Measurements from ENCODE around the gene ZBTB22.
A peak's percentile ranks its signal among the peaks of the same experiment; 100 is the strongest.
"Not testable (repeated sequence)": the region's sequence is repeated elsewhere in the genome, so short reads cannot be mapped to it uniquely, and the experiment has no call there.

The ZBTB22 gene

DNA sequence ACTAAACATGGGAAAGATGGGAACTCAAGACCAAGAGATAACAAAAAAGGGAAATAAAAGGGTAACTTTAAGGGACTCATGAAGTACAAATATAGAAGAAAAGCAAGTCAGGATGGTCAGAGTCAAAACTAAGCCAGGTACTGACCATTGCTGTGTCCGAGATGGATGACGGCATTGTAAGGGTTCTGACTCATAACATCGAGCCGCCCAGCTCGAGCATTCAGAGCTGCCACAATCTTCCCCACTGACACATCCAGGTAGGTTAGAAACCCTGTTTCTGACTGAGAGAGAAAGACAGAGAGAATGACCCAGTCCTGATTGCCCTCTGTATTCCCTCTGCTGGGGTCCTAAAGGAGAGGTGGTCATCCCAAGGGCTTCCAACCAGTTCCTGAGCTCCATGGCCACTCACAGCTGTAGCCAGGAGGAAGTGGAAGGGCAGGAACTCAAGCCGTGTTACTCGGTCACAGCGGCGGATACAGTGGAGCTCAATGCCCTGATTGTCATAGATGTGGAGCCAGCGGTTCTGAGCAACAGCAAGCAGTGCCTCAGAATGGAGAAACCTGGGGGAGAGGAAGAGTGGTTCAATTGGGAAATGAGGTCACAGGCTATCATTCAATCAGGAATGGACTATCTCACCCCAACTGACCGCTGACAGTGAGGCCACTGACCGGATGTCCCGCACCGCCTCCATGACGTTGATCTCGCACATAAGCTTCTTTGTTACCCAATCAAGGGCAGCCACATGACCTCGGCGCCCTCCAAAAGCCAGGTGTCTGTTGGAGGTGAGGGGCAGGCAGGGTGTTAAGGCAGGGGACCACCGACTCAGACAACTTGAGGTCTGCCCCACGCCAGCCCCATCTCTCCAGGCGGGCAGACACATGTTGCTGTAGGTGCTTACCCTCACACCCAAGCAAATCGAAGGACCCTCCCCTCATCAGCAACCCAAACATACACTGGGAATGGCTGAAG lies 30.3 kb downstream of the ZBTB22 start:
- H3K4me1 ChIP-seq (ENCODE audit: control insufficient read depth, insufficient read depth, low read length) = peaks cover 15% of the 10 kb centered on the region
- H3K36me3 ChIP-seq (ENCODE audit: control insufficient read depth, insufficient read depth, low read length, severe bottlenecking) = peaks cover 55% of the 10 kb centered on the region
- H3K9me3 ChIP-seq (ENCODE audit: control insufficient read depth, low read length) = no peaks in the 10 kb centered on the region
- no peaks in the 10 kb centered on the region for H3K27me3 ChIP-seq (replicated peaks; ENCODE audit: control insufficient read depth, insufficient read depth, low read length)
- no peak for DNase-seq (ENCODE audit: low read depth)
- no peak overlapping the region for H3K9ac ChIP-seq (ENCODE audit: low read length)
- no peak overlapping the region for H3K4me3 ChIP-seq (ENCODE audit: low read length)

DNA sequence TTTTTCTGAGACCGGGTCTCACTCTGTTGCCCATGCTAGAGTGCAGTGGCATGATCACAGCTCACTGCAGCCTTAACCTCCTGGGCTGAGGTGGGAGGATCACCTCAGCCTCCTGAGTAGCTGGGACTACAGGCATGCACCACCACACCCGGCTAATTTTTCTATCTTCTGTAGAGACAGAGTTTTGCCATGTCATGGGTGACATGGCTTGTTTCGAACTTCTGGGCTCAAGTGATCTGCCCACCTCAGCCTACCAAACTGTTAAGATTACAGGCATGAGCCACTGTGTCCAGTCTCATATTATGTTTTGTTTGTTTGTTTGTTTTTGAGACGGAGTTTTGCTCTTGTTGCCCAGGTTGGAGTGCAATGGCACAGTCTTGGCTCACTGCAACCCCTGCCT lies 32.3 kb downstream of the ZBTB22 start:
- H3K27me3 ChIP-seq (replicated peaks; ENCODE audit: control insufficient read depth, insufficient read depth, low read length); H3K9ac ChIP-seq (ENCODE audit: low read length); H3K9me3 ChIP-seq (ENCODE audit: control insufficient read depth, low read length); DNase-seq (ENCODE audit: low read depth); H3K4me3 ChIP-seq (ENCODE audit: low read length): not testable (repeated sequence)
- Histone ChIP-seq H3K36me3 (ENCODE audit: control insufficient read depth, insufficient read depth, low read length, severe bottlenecking) (peaks cover 64% of the 10 kb centered on the region), H3K4me1 (ENCODE audit: control insufficient read depth, insufficient read depth, low read length) (peaks cover 12% of the 10 kb centered on the region)

DNA sequence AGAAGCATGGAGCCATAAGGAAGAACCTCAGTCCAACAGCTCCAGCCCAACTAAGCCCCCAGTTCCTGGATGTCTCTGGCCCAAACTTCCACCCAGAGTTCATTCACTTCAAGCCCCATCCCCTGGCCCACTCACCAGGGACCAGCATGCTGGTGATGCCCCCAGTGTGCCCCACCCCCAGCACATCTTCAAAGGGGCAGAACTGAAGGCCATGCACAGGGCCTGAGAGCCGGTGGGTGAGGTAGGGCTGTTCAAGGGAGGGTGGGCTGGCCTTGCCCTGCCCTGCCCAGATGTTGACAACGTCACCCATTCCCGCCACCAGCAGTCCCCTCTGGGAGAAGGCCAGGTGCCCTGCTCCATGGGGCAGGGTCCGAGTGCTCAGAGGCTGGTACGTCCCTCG lies 37.0 kb downstream of the ZBTB22 start:
- no peak for DNase-seq (ENCODE audit: low read depth)
- peaks cover 75% of the 10 kb centered on the region for H3K36me3 ChIP-seq (ENCODE audit: control insufficient read depth, insufficient read depth, low read length, severe bottlenecking)

DNA sequence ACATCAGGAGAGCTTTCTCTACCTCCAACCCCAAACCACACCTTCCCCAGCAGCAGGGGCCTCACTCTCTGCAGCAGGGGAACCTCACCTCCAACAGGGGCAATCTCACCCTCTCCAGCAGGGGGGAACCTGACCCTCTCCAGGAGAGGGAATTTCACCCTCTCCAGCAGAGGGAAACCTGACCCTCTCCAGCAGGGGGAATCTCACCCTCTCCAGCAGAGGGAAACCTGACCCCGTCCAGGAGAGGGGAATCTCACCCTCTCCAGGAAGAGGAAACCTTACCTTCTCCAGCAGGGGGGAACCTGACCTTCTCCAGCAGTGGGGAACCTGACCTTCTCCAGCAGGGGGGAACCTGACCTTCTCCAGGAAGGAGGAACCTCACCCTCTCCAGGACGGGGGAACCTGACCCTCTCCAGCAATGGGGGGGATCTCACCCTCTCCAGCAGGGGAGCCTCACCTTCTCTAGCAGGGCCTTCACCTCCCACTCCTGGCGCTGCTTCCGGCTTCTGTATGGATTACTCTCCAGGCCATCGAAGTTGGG lies 37.5 kb downstream of the ZBTB22 start:
- peak; percentile 39 for DNase-seq (ENCODE audit: low read depth)
- H3K36me3 ChIP-seq (ENCODE audit: control insufficient read depth, insufficient read depth, low read length, severe bottlenecking) = peaks cover 76% of the 10 kb centered on the region
- peaks cover 19% of the 10 kb centered on the region for H3K4me1 ChIP-seq (ENCODE audit: control insufficient read depth, insufficient read depth, low read length)
- no peak overlapping the region for H3K9ac ChIP-seq (ENCODE audit: low read length)
- H3K4me3 ChIP-seq (ENCODE audit: low read length) = no peak overlapping the region
- H3K27me3 ChIP-seq (replicated peaks; ENCODE audit: control insufficient read depth, insufficient read depth, low read length) = no peaks in the 10 kb centered on the region
- H3K9me3 ChIP-seq (ENCODE audit: control insufficient read depth, low read length) = no peaks in the 10 kb centered on the region

More for the DNA sequence above, 37.0 kb downstream of the ZBTB22 start:
- no peak overlapping the region for H3K4me3 ChIP-seq (ENCODE audit: low read length)
- no peaks in the 10 kb centered on the region for H3K9me3 ChIP-seq (ENCODE audit: control insufficient read depth, low read length)
- H3K9ac ChIP-seq (ENCODE audit: low read length) = no peak overlapping the region
- peaks cover 14% of the 10 kb centered on the region for H3K4me1 ChIP-seq (ENCODE audit: control insufficient read depth, insufficient read depth, low read length)
- no peaks in the 10 kb centered on the region for H3K27me3 ChIP-seq (replicated peaks; ENCODE audit: control insufficient read depth, insufficient read depth, low read length)

DNA sequence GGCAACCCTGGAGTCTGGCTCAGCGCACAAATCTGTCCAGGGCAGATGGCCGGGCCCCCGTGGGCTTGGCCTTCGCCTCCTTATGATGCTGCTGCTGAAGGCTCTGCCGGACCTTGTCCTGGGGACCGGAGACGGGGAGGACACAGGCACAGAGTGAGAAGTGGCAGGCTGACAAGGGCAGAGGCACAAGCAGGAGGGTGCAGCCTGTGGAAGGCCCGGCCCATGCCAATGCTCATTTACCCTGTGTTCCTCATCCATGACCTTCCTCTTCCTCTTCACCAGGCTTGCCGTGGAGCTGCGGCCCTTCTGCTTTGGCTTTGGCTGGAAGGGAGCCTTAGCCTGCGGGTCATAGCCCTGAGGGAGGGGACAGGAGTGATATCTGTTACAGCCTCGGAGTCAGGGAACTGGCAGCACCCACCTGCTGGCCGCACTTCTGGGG lies 38.3 kb downstream of the ZBTB22 start:
- H3K4me3 ChIP-seq (ENCODE audit: low read length) = no peak overlapping the region
- H3K4me1 ChIP-seq (ENCODE audit: control insufficient read depth, insufficient read depth, low read length) = peaks cover 26% of the 10 kb centered on the region
- peaks cover 76% of the 10 kb centered on the region for H3K36me3 ChIP-seq (ENCODE audit: control insufficient read depth, insufficient read depth, low read length, severe bottlenecking)
- H3K27me3 ChIP-seq (replicated peaks; ENCODE audit: control insufficient read depth, insufficient read depth, low read length) = no peaks in the 10 kb centered on the region
- no peak overlapping the region for H3K9ac ChIP-seq (ENCODE audit: low read length)
- DNase-seq (ENCODE audit: low read depth) = no peak
- H3K9me3 ChIP-seq (ENCODE audit: control insufficient read depth, low read length) = no peaks in the 10 kb centered on the region

DNA sequence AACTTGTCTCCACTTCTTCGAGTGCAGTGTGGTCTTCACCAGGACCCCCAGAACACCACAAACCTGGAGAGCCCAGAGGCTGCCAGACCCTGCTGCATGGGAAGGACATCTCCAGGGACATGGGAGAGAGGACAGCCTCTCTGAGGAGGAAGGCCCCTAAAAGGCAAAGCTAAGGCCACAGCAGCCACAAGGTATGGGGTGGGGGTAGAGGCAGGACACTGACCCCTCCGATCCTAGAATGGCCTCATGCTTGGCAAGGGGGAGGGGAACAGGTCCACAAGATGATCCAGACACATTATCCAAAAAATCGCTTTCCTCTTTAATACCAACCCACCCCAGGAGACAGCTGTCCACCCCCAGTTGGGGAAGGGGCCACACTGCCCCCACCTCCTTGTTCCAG lies 38.7 kb downstream of the ZBTB22 start:
- no peaks in the 10 kb centered on the region for H3K9me3 ChIP-seq (ENCODE audit: control insufficient read depth, low read length)
- H3K4me3 ChIP-seq (ENCODE audit: low read length) = no peak overlapping the region
- H3K9ac ChIP-seq (ENCODE audit: low read length) = no peak overlapping the region
- peaks cover 31% of the 10 kb centered on the region for H3K4me1 ChIP-seq (ENCODE audit: control insufficient read depth, insufficient read depth, low read length)
- no peaks in the 10 kb centered on the region for H3K27me3 ChIP-seq (replicated peaks; ENCODE audit: control insufficient read depth, insufficient read depth, low read length)
- H3K36me3 ChIP-seq (ENCODE audit: control insufficient read depth, insufficient read depth, low read length, severe bottlenecking) = peaks cover 76% of the 10 kb centered on the region
- no peak for DNase-seq (ENCODE audit: low read depth)

DNA sequence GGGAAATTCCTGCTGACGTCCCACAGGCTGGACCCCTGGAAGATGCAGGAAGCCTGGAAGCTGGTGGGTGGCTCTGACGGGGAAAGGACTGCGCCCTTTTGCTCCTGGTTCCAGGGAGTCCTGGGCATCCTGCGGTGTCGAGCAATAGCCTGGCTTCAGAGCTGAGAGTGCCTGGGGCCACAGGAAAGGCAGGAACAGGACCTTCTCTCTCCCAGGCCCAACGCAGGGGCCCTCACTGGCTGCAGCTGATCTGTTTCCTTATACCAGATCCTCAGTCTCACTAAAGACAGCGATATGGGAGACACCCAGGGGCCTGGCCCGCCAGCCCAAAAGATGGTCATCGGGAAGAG lies 39.2 kb downstream of the ZBTB22 start:
- Histone ChIP-seq H3K9ac (ENCODE audit: low read length) (no peak overlapping the region), H3K27me3 (replicated peaks; ENCODE audit: control insufficient read depth, insufficient read depth, low read length) (no peaks in the 10 kb centered on the region), H3K9me3 (ENCODE audit: control insufficient read depth, low read length) (no peaks in the 10 kb centered on the region), H3K4me3 (ENCODE audit: low read length) (no peak overlapping the region), H3K4me1 (ENCODE audit: control insufficient read depth, insufficient read depth, low read length) (peaks cover 35% of the 10 kb centered on the region), H3K36me3 (ENCODE audit: control insufficient read depth, insufficient read depth, low read length, severe bottlenecking) (peaks cover 78% of the 10 kb centered on the region)
- no peak for DNase-seq (ENCODE audit: low read depth)

DNA sequence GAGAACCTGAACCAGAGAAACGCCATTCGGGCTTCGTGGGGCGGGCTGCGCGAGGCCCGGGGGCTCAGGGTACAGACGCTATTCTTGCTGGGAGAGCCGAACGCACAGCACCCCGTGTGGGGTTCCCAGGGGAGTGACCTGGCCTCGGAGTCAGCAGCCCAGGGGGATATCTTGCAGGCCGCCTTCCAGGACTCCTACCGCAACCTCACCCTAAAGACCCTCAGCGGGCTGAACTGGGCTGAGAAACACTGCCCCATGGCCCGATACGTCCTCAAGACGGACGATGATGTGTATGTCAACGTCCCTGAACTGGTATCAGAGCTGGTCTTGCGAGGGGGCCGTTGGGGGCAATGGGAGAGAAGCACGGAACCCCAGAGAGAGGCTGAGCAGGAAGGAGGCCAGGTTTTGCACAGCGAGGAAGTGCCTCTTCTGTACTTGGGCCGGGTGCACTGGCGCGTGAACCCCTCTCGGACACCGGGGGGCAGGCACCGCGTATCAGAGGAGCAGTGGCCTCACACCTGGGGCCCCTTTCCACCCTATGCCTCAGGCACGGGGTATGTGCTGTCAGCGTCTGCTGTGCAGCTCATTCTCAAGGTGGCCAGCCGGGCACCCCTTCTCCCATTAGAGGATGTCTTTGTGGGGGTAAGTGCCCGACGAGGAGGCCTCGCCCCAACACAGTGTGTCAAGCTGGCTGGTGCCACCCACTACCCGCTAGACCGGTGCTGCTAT lies 39.7 kb downstream of the ZBTB22 start:
- DNase-seq (ENCODE audit: low read depth) = no peak
- Histone ChIP-seq H3K4me3 (ENCODE audit: low read length) (peak overlapping the region; percentile 79), H3K27me3 (replicated peaks; ENCODE audit: control insufficient read depth, insufficient read depth, low read length) (no peaks in the 10 kb centered on the region), H3K9ac (ENCODE audit: low read length) (peak overlapping the region; percentile 98), H3K9me3 (ENCODE audit: control insufficient read depth, low read length) (no peaks in the 10 kb centered on the region), H3K4me1 (ENCODE audit: control insufficient read depth, insufficient read depth, low read length) (peaks cover 41% of the 10 kb centered on the region), H3K36me3 (ENCODE audit: control insufficient read depth, insufficient read depth, low read length, severe bottlenecking) (peaks cover 78% of the 10 kb centered on the region)

DNA sequence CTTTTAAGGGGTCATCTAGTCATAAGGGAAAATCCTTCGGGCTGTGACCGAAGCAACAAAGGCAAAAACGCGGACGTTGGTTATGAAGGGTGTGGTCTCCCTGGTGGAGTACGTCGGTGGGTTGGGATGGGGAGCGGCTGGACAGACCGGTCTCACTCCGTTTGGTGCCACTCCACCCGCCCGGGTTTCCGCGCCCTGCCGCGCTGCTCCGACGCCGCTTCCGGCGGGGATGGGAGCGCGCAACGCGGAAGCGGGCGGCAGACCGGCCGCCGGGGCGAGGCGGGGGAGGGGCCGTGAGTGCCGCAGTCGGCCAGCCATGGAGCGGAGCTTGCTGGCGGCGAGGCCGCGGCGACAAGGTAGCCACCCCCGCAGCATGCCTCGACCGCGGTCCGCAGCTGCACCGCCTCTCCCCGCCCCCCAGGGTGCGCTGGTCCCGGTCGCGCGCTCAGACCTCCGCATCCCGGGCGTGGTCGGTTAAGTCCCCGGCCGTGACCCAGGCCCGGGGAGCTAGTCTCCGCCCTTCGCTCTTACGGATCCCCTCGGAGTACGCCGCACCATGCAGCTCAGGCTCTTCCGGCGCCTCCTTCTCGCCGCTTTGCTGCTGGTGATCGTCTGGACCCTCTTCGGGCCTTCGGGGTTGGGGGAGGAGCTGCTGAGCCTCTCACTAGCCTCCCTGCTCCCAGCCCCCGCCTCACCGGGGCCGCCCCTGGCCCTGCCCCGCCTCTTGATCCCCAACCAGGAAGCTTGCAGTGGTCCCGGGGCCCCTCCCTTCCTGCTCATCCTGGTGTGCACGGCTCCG lies 40.5 kb downstream of the ZBTB22 start, which contains the start of gene B3GALT4:
TSS of gene B3GALT4 (plus strand) at position 260 of the 799 bp plus-strand sequence. CDS start at position 557, 297 bp downstream.
- Histone ChIP-seq H3K27me3 (replicated peaks; ENCODE audit: control insufficient read depth, insufficient read depth, low read length) (no peaks in the 10 kb centered on the region), H3K4me1 (ENCODE audit: control insufficient read depth, insufficient read depth, low read length) (peaks cover 43% of the 10 kb centered on the region), H3K4me3 (ENCODE audit: low read length) (peak within 1 kb of the TSS; percentile 79), H3K9me3 (ENCODE audit: control insufficient read depth, low read length) (no peaks in the 10 kb centered on the region), H3K36me3 (ENCODE audit: control insufficient read depth, insufficient read depth, low read length, severe bottlenecking) (peaks cover 74% of the 10 kb centered on the region), H3K9ac (ENCODE audit: low read length) (peak within 1 kb of the TSS; percentile 98)
- DNase-seq (ENCODE audit: low read depth) = peak; percentile 76

DNA sequence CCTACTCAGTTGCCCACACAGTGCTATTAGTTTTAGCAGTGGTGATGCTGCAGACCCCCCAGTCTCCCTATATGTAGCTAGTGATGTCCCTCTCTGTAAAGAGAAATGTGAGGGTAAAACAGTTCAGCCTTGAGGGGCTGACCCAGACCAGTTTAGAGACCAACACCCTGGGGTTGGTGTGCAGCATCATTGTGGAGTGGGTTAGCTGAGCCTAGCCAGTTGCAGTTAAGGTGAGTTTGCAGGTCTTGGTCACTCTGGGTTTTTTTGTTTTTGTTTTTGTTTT lies 41.0 kb downstream of the ZBTB22 start:
- peak overlapping the region; percentile 79 for H3K4me3 ChIP-seq (ENCODE audit: low read length)
- H3K27me3 ChIP-seq (replicated peaks; ENCODE audit: control insufficient read depth, insufficient read depth, low read length) = no peaks in the 10 kb centered on the region
- H3K4me1 ChIP-seq (ENCODE audit: control insufficient read depth, insufficient read depth, low read length) = peaks cover 43% of the 10 kb centered on the region
- H3K9me3 ChIP-seq (ENCODE audit: control insufficient read depth, low read length) = no peaks in the 10 kb centered on the region
- H3K36me3 ChIP-seq (ENCODE audit: control insufficient read depth, insufficient read depth, low read length, severe bottlenecking) = peaks cover 68% of the 10 kb centered on the region
- no peak for DNase-seq (ENCODE audit: low read depth)
- peak overlapping the region; percentile 98 for H3K9ac ChIP-seq (ENCODE audit: low read length)

Data from adipocyte (in vitro differentiated cells).